GM18861 (cell line): ENCODE measurements around the gene AFTPH.

Source experiments
- ATAC-seq: cut with Tn5 transposase; IDR thresholded peaks from one replicate; pipeline ENCODE4 v1.9.1; 2021; ENCODE audit not compliant: unreplicated experiment

The AFTPH gene

GRCh38 chr2:64523666-64524603 is at the start of gene AFTPH:
Gene AFTPH, plus strand, starts transcription at chr2:64524328. Its CDS starts 27,147 bp downstream, at chr2:64551475.
- ATAC-seq: peak; percentile 71

GRCh38 chr2:64474636-64475035 is 49.5 kb upstream of the AFTPH start:
- ATAC-seq: no peak

- no peak for ATAC-seq
Observed at GRCh38 chr2:64477037-64477436, 47.1 kb upstream of the AFTPH start.

GRCh38 chr2:64477979-64478378 is 46.1 kb upstream of the AFTPH start:
- ATAC-seq: no peak

- no peak for ATAC-seq
Observed at GRCh38 chr2:64478502-64479230, 45.5 kb upstream of the AFTPH start.

- ATAC-seq: no peak
Observed at GRCh38 chr2:64479259-64480117, 44.6 kb upstream of the AFTPH start.

- ATAC-seq: no peak
Observed at GRCh38 chr2:64481665-64482064, 42.5 kb upstream of the AFTPH start.

- no peak for ATAC-seq
Observed at GRCh38 chr2:64482243-64482642, 41.9 kb upstream of the AFTPH start.

GRCh38 chr2:64482765-64483504 is 41.2 kb upstream of the AFTPH start:
- no peak for ATAC-seq

- ATAC-seq: no peak
Observed at GRCh38 chr2:64485331-64485730, 38.8 kb upstream of the AFTPH start.

GRCh38 chr2:64485961-64486360 is 38.2 kb upstream of the AFTPH start:
- no peak for ATAC-seq

GRCh38 chr2:64487256-64488049 is 36.7 kb upstream of the AFTPH start:
- no peak for ATAC-seq

GRCh38 chr2:64488050-64488974 is 35.8 kb upstream of the AFTPH start:
- ATAC-seq: peak; percentile 70

- no peak for ATAC-seq
Observed at GRCh38 chr2:64489081-64489751, 34.9 kb upstream of the AFTPH start.

GRCh38 chr2:64491426-64491825 is 32.7 kb upstream of the AFTPH start:
- no peak for ATAC-seq

- ATAC-seq: no peak
Observed at GRCh38 chr2:64492272-64492671, 31.9 kb upstream of the AFTPH start.

GRCh38 chr2:64492821-64493220 is 31.3 kb upstream of the AFTPH start:
- ATAC-seq: no peak

GRCh38 chr2:64493788-64494187 is 30.3 kb upstream of the AFTPH start:
- ATAC-seq: no peak
